GM19372 (cell line): ENCODE results near the gene TSC1.
A peak's percentile ranks its signal among the peaks of the same experiment; 100 is the strongest.
"Not testable (repeated sequence)": the region's sequence is repeated elsewhere in the genome, so short reads cannot be mapped to it uniquely, and the experiment has no call there.

ENCODE experiments used
- ATAC-seq: cut with Tn5 transposase; IDR thresholded peaks from one replicate; pipeline ENCODE4 v1.9.1; 2021; ENCODE audit warnings: mild to moderate bottlenecking, low read depth, moderate library complexity; ENCODE audit not compliant: unreplicated experiment

The TSC1 gene

GRCh38 chr9:132944294-132945185 is at the start of gene TSC1:
TSC1 (minus strand) TSS chr9:132944616; CDS start chr9:132928872, 15,744 bp downstream.
- ATAC-seq, result peak; percentile 76

- no peak for ATAC-seq
Measured at GRCh38 chr9:132993511-132993939, 49.1 kb upstream of the TSC1 start.

- no peak for ATAC-seq
Measured at GRCh38 chr9:132991351-132992300, 47.2 kb upstream of the TSC1 start.

- ATAC-seq, result no peak
Measured at GRCh38 chr9:132990781-132991180, 46.4 kb upstream of the TSC1 start.

GRCh38 chr9:132989998-132990557 is 45.7 kb upstream of the TSC1 start:
- ATAC-seq, result not testable (repeated sequence)

GRCh38 chr9:132989414-132989996 is 45.1 kb upstream of the TSC1 start:
- no peak for ATAC-seq

- no peak for ATAC-seq
Measured at GRCh38 chr9:132989014-132989310, 44.5 kb upstream of the TSC1 start.

- no peak for ATAC-seq
Measured at GRCh38 chr9:132988244-132989013, 44.0 kb upstream of the TSC1 start.

GRCh38 chr9:132986640-132987620 is 42.5 kb upstream of the TSC1 start:
- no peak for ATAC-seq

GRCh38 chr9:132986114-132986513 is 41.7 kb upstream of the TSC1 start:
- ATAC-seq, result no peak

- ATAC-seq, result no peak
Measured at GRCh38 chr9:132985489-132985888, 41.1 kb upstream of the TSC1 start.

GRCh38 chr9:132985071-132985350 is 40.6 kb upstream of the TSC1 start:
- no peak for ATAC-seq

GRCh38 chr9:132984202-132985070 is 40.0 kb upstream of the TSC1 start:
- no peak for ATAC-seq

- no peak for ATAC-seq
Measured at GRCh38 chr9:132983491-132984201, 39.2 kb upstream of the TSC1 start.

GRCh38 chr9:132982458-132982857 is 38.0 kb upstream of the TSC1 start:
- peak; percentile 54 for ATAC-seq

GRCh38 chr9:132980157-132980556 is 35.7 kb upstream of the TSC1 start:
- no peak for ATAC-seq

GRCh38 chr9:132978451-132979131 is 34.2 kb upstream of the TSC1 start, which contains the start of gene GFI1B:
GFI1B (plus strand) TSS chr9:132978694; CDS start chr9:132986679, 7,985 bp downstream.
- ATAC-seq, result no peak
